HG03139 (cell line): Measurements from ENCODE around the gene DYDC2.
A peak's percentile ranks its signal among the peaks of the same experiment; 100 is the strongest.
"Not testable (repeated sequence)": the region's sequence is repeated elsewhere in the genome, so short reads cannot be mapped to it uniquely, and the experiment has no call there.

Source experiments
- ATAC-seq: cut with Tn5 transposase; IDR thresholded peaks from one replicate; pipeline ENCODE4 v1.9.1; 2021; ENCODE audit not compliant: unreplicated experiment

Gene DYDC2, protein sequence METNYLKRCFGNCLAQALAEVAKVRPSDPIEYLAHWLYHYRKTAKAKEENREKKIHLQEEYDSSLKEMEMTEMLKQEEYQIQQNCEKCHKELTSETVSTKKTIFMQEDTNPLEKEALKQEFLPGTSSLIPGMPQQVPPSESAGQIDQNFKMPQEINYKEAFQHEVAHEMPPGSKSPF

GRCh38 chr10:80356563-80356988 lies at the start of gene DYDC2, which contains the start of gene DYDC1:
TSS of gene DYDC2 (plus strand) at chr10:80356781. CDS start at chr10:80362444, 5,663 bp downstream.
TSS of gene DYDC1 (minus strand) at chr10:80356755. CDS start at chr10:80352601, 4,154 bp downstream.
- peak; percentile 82 for ATAC-seq

- no peak for ATAC-seq
Observed at GRCh38 chr10:80313523-80313922, 43.1 kb upstream of the DYDC2 start.

GRCh38 chr10:80315391-80315790 lies 41.2 kb upstream of the DYDC2 start:
- ATAC-seq: no peak

DNA sequence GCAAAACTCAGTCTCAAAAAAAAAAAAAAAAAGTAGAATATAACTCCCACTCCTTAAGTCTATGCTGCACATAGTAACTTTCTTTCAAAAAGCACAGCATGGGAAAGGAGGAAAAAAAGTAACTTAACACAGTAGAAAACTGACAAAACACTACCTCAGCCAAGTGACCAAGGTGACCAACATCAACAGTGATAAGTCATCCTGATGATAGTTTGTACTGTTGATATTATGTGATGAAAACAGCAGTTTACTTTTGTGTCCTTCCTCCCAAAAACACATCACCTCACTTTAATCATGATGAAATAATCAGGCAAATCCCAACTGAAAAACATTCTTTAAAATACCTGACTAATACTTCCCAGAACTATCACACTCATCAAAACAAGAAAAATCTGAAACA lies 37.8 kb upstream of the DYDC2 start:
- no peak for ATAC-seq

GRCh38 chr10:80319318-80319717 lies 37.3 kb upstream of the DYDC2 start:
- no peak for ATAC-seq

DNA sequence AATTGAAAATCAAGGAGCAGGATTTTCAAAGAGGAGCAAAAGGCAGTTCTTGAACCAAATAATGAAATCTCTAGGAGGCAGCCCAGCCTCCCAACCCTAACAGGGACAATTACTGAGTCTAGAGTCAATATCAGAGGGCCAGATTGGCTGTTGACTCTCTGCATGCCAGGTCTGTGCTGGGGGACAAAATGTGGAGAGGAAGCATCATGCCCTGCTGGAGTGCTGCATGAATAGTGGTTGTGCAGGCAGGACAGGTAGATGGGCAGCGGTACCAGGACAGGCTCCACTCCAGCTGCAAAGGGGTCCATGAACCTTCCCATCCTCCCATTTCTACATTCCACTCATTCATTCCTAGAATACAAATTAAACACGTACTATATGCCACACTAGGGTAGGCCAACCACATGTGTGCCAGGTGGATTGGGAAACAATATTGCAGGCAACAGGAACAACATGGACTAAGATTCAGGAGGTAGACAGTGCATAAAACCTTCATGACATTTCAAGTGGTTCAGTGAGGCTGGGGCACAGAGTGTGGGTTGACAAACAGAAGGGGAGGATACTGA lies 36.8 kb upstream of the DYDC2 start:
- no peak for ATAC-seq

DNA sequence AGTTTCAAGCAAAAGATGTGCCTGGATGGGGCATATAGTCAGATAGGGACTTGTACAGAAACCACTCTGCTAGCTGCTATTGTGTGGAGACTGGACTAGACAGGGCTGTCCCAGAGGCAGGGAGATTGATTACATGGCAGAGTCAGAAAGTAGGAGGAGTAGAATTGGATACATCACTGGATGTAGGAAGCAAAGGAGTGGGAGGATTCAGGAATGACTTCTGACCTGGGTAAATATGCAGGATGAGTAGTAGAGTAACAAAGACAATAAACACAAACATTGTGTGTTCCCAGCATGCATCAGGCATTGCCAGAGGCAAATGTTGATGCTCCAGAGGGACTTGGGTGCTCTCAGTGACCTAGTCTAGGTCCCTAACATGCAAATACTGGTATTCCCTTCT lies 36.2 kb upstream of the DYDC2 start:
- ATAC-seq: no peak

GRCh38 chr10:80321183-80321582 lies 35.4 kb upstream of the DYDC2 start:
- ATAC-seq: no peak

GRCh38 chr10:80322158-80322557 lies 34.4 kb upstream of the DYDC2 start:
- ATAC-seq: no peak

DNA sequence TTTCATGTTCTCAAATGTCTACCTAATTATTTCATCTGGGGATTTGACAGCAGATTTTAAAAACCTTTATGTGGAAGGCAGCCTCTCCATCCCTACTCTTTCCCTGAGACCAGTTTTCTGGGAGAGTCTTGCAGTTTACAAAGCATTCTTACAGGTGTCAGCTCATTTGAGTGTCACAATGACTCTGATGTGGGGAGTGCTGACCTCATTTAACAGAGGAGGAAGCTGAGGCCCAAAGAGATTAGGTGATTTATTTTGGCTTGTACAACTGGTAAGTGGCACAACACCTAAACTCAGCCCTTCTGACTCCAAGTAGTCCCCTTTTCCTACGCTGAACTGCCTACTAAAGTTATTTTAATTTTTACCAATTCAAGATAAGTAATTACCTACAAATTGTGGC lies 33.9 kb upstream of the DYDC2 start:
- no peak for ATAC-seq

GRCh38 chr10:80323311-80323710 lies 33.3 kb upstream of the DYDC2 start:
- no peak for ATAC-seq

GRCh38 chr10:80324086-80324485 lies 32.5 kb upstream of the DYDC2 start:
- ATAC-seq: no peak

- ATAC-seq: no peak
Observed at GRCh38 chr10:80324891-80325364, 31.7 kb upstream of the DYDC2 start.

GRCh38 chr10:80333983-80334382 lies 22.6 kb upstream of the DYDC2 start:
- no peak for ATAC-seq

DNA sequence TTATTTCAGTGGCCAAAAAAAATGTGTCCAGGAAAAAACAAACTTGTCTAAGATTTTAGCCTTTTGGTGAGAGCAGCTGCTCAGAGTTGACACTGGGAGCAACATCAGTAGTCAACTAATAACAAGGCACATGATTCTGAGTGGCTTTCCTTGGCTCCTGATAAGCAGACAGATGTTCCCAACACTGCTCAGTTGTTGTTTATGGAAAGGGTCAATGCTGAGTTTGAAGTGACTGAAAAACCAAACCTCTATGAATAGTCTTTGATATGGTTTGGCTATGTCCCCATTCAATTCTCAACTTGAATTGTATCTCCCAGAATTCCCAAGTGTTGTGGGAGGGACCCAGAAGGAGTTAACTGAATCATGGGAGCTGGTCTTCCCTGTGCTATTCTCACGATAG lies 12.3 kb upstream of the DYDC2 start:
- ATAC-seq: no peak

DNA sequence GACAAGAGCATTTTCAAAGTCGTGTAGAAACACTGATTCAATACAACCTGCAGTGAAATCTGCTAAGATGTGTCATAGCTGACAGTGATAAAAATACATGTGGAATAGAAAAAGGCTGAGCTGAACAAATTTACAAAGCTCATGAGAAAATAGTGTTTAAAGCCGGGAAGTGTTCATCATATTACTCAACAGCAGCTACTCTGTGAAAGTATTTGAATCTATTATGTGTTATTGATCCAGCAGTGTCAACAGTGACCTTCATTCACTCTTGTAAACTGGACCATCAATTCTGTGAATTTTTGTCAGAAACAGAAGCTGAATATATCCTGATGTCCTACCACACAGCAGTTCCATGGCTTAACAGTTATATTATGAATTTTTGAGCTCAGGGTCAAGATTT lies 11.7 kb upstream of the DYDC2 start:
- ATAC-seq: no peak

DNA sequence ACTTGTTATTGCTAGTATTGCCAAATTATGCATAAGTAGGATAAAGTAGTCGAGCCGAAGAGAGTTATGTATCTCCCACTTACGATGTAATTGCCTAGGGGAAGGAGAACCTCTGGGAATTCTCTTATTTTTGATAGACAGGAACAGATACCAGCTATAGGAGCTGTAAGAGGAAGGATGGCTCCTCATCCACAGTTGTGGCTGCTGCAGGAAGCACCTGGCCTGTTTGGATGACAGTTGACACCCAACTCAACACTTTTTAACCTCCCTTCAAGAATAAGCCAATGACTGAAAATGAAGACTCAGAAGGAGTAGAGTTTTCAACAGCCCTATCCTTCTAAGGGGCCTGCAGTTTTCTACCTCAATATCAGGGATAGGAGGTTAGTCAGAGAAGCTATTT lies 6.3 kb upstream of the DYDC2 start:
- no peak for ATAC-seq

DNA sequence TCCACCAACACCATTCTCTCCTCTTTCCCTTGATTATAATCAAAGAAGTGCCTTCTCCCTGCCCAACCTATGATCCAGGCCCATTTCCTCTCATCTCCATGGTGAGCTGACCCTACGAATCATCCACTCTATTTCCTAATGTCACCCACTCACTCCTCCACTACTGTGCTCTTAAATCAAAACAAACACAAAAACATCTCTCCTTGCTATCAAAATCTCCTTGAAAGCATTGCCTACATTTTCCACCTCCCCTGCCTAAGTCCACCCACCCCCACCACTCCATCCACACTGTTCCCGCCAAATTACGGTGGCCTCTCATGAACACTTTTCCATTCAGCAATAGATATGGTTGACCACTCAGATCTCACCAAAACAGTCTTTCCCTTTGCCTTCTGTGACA lies 5.4 kb upstream of the DYDC2 start:
- ATAC-seq: no peak

- no peak for ATAC-seq
Observed at GRCh38 chr10:80356989-80357850, 639 bp downstream of the DYDC2 start.

- no peak for ATAC-seq
Observed at GRCh38 chr10:80357851-80358125, 1.2 kb downstream of the DYDC2 start.

DNA sequence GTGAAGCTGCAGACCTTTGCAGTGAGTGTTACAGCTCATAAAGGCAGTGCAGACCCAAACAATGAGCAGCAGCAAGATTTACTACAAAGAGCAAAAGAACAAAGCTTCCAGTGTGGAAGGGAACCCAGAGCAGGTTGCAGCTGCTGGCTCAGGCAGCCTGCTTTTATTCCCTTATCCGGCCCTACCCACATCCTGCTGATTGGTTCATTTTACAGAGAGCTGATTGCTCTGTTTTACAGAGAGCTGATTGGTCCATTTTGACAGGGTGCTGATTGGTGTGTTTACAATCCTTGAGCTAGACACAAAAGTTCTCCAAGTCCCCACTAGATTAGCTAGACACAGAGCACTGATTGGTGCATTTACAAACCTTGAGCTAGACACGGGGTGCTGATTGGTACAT lies 2.3 kb downstream of the DYDC2 start:
- not testable (repeated sequence) for ATAC-seq

- no peak for ATAC-seq
Observed at GRCh38 chr10:80359644-80360043, 3.1 kb downstream of the DYDC2 start.
